ENCODE measurements around the gene ENOX1.

ENOX1 gene

GRCh38 chr13:43494206-43494605 lies 292.6 kb downstream of the ENOX1 start:
- DNase-seq (ENCODE audit: low read depth) = no peak
- no peak for TF ChIP-seq CTCF (IDR thresholded peaks at IDR 0.05; ENCODE audit: insufficient read depth, low read depth, low read length, missing control alignments)
- H3K4me3 ChIP-seq (ENCODE audit: low read depth, low read length) = no peak overlapping the region

GRCh38 chr13:43493496-43494000 lies 293.2 kb downstream of the ENOX1 start:
- DNase-seq (ENCODE audit: low read depth) = no peak
- TF ChIP-seq CTCF (IDR thresholded peaks at IDR 0.05; ENCODE audit: insufficient read depth, low read depth, low read length, missing control alignments) = no peak
- no peak overlapping the region for H3K4me3 ChIP-seq (ENCODE audit: low read depth, low read length)

- no peak for TF ChIP-seq CTCF (IDR thresholded peaks at IDR 0.05; ENCODE audit: insufficient read depth, low read depth, low read length, missing control alignments)
- DNase-seq (ENCODE audit: low read depth) = no peak
These were observed 294.0 kb downstream of the ENOX1 start for GRCh38 chr13:43492745-43493144.

GRCh38 chr13:43492311-43492710 lies 294.5 kb downstream of the ENOX1 start:
- DNase-seq (ENCODE audit: low read depth) = no peak
- no peak for TF ChIP-seq CTCF (IDR thresholded peaks at IDR 0.05; ENCODE audit: insufficient read depth, low read depth, low read length, missing control alignments)
- no peak overlapping the region for H3K4me3 ChIP-seq (ENCODE audit: low read depth, low read length)

More at GRCh38 chr13:43492745-43493144, 294.0 kb downstream of the ENOX1 start:
- no peak overlapping the region for H3K4me3 ChIP-seq (ENCODE audit: low read depth, low read length)

GRCh38 chr13:43489233-43489632 lies 297.5 kb downstream of the ENOX1 start:
- H3K4me3 ChIP-seq (ENCODE audit: low read depth, low read length) = no peak overlapping the region
- DNase-seq (ENCODE audit: low read depth) = no peak
- TF ChIP-seq CTCF (IDR thresholded peaks at IDR 0.05; ENCODE audit: insufficient read depth, low read depth, low read length, missing control alignments) = no peak

GRCh38 chr13:43487885-43488284 lies 298.9 kb downstream of the ENOX1 start:
- H3K4me3 ChIP-seq (ENCODE audit: low read depth, low read length) = no peak overlapping the region
- DNase-seq (ENCODE audit: low read depth) = no peak

More at GRCh38 chr13:43487885-43488284, 298.9 kb downstream of the ENOX1 start:
- TF ChIP-seq CTCF (IDR thresholded peaks at IDR 0.05; ENCODE audit: insufficient read depth, low read depth, low read length, missing control alignments) = no peak
